ENCODE data around the gene MBTPS2. TPM values are rescaled to one million over a fixed set of nuclear protein-coding genes. Genes with fewer than 3 reads are reported as not detected.

The MBTPS2 gene
- total RNA-seq, 1 donor from 2014 or later: 11.5 TPM

Small RNA genes lying within 50 kb of the gene (small RNA-seq; reads per million reads assigned to genes)
- not detected for gene U73479.1 (ENCODE audit: low replicate concordance)

Other genes starting within 250 kb of the MBTPS2 start
- 0.59 TPM for gene KLHL34, start 181.3 kb upstream of the MBTPS2 start, total RNA-seq
- gene SMPX, start 81.5 kb upstream of the MBTPS2 start, total RNA-seq: 40.1 TPM
- 2.5 TPM for gene YY2, start 16.4 kb downstream of the MBTPS2 start, total RNA-seq
- 49.7 TPM for gene SMS, start 101.1 kb downstream of the MBTPS2 start, total RNA-seq
- gene PHEX, start 192.7 kb downstream of the MBTPS2 start, total RNA-seq: 1.5 TPM